Occipital lobe (tissue), 2 donors: Measurements from ENCODE around the gene CMIP. TPM values are rescaled to one million over a fixed set of nuclear protein-coding genes. Genes with fewer than 3 reads are reported as not detected.

Experiments used
- DNase-seq: peaks from one replicate; lab custom pipeline; 2025; lab: John Stamatoyannopoulos, UW
- total RNA-seq: library from RNA; depleted of rRNA; stranded (reverse); fragments of >200 nt; gene quantifications from one replicate; pipeline ENCODE4 v1.2.3, GENCODE V29; 2014

Gene CMIP
- total RNA-seq, 1 donor from 2014 or later = 22.9 TPM

DNA sequence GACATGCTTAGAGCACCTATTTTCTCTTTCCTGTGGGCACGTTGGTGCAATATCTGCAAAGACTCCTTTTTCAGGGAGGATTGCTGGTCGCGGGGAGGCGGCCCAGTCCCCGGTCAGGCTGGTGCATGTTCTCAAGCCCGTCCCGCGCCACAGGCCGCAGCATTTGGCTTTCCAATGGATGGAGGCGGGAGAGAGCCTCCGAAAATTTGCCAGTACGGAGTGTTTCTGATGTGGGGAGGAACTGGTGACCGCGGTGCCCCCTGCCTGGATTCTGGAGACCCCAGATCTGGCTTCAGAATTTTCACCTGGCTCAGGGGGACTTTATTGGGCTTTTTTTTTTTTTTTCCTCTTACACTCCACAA is 2.3 kb downstream of the CMIP start:
- peak; percentile 40 for DNase-seq

DNA sequence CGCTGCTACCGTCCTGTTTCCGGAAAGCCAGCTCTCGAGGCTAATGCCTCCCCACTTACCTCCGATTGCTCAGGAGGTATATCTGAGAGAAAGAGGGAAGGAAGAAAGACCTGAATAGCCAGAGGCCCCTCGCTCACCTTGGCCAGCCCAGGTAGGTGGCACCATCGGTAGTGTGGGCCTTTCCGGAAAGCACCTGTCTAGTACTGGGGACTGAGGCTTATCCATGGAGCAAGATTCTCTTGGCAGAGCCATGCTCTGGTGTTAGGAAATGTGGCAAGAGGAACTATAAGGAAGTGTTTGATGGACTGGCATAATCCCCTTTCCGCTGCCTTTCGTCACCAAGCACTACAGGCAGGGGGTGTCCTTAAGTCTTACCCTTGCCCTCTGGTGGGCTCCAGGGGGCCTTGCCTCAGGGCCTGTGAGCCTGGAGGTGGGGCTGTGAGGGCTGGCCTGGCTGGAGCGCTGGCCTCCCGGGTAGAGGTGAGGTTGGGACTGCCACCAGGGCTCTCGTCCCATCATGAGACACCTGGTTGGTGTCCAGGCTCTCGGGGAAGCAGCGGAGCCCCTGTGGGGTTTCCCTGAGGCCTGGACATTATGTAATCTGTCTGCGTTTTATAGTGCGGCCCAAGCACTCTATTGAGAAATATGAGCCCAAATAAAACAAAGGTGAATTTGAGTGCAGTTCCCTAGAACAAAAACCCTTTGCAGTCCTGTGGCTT is 2.9 kb downstream of the CMIP start:
- DNase-seq = no peak

DNA sequence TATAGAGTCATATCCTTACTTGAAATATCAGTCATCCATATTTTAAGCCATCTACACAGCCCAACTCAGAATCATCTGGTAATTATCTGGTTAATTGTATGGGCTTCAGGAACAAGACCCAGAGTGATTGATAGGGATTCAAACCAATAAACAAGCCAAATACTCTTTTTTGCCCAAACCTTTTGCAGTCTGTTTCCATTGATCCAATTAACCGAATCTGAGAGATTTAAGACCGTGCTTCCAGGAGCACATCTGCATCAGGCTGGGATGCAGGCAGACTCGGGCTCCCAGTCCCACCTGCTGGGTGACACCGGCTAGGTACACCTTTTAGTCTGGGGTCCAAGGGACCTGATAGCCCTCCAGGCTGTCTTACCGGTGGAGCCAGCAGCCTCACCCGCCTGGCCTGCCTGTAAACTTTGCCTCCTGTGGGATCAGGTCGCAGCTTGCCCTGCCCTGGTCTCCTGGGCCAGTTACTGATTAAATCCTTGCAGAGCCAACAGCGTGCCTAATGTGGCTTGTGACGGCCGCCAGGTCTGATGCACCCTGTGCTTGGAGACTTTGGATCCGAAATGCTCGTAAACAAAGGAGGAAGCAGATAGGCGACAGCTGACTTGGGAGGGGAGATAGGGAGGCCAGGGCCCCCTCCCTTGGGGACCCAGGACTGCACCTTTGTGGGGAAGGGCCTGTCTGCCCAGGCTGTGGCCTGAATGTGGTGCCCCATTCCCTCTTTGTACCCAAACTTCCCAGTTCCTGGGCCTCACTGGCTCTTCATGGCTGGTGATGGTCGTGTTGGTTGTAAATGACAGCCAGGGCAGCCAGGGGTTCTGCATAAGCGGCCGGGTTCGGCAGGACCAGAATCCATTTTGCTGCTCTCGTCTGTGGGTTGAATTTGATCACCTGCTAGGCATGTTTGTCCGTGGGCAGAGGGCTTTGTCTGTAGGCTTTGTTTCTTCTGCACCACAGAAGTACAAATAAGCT is 3.8 kb downstream of the CMIP start:
- DNase-seq = no peak

DNA sequence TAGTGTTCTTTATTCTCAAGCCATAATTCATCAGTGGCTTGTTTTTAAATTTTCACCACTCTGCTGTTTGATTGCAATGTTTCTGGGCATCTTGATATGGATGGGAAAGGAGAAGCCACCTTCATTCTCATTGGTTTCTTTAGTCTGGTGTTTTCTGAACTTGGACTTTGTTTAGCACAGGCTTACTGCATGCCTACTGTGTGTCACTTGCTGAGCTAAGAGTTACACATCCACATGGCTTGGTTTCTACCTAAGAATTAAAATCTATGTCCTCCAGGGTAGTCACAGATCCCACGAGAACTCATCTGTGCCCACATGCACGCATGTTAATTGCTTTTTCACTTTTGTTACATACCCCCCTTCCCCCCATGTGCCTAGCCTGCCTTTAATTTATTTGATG is 4.6 kb downstream of the CMIP start:
- DNase-seq = no peak

DNA sequence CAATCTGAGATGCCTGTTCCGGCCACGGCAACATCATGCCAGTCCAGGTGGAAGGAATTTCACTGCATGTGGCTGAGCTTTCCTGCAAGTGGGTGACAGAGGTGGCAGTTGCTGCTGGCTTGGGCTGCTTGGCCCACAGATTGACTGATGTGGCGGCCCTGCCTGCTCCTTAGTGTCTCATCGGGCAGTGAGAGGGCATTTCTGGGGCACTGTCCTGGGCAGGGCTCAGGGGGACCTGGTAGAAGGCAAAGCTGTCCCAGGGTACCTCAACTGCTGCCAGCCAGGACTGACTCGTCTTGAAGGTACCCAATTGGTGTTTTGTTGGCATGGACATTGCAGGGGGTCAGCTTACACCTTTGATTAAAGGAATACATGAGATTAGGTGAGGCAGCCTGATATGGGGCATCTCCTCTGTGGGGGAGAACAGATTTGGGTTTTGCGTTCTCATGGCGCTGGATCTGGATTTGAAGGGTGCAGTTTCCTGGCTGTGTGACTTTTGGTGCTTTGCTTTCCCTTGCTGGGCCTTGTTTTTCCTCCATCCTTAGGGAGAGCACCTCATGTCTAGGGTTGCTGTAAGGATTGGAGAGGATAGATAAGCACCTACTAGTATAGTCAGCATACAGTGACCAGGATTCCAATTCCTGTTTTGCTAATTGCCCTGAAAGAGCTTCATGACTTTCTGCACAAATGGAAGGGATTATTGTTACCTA is 5.4 kb downstream of the CMIP start:
- no peak for DNase-seq

DNA sequence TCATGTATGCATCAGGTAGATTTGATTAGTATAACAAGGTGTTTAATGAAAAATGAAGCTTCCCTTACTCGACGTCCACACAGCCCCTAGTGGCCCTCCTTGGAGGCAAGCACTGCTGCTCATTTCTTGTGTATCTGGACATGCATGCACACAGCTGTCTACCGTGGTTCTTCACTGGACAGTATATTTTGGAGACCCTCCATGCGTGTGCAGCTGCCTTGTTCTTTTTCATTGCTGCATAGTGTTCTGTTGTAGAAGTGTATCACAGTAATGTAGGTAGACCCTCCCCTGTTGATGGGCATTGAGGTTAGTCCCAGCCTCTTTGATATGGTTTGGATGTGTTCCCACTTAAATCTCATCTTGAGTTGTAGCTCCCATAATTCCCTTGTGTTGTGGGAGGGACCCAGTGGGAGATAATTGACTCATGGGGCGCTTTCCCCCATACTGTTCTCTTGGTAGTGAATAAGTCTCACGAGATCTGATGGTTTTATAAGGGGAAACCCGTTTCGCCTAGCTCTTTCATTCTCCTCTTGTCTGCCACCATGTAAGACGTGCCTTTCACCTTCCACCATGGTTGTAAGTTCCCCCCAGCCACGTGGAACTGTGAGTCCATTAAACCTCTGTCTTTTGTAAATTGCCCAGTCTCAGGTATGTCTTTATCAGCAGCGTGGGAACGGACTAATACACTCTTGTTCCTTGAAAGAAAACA is 6.3 kb downstream of the CMIP start:
- no peak for DNase-seq

DNA sequence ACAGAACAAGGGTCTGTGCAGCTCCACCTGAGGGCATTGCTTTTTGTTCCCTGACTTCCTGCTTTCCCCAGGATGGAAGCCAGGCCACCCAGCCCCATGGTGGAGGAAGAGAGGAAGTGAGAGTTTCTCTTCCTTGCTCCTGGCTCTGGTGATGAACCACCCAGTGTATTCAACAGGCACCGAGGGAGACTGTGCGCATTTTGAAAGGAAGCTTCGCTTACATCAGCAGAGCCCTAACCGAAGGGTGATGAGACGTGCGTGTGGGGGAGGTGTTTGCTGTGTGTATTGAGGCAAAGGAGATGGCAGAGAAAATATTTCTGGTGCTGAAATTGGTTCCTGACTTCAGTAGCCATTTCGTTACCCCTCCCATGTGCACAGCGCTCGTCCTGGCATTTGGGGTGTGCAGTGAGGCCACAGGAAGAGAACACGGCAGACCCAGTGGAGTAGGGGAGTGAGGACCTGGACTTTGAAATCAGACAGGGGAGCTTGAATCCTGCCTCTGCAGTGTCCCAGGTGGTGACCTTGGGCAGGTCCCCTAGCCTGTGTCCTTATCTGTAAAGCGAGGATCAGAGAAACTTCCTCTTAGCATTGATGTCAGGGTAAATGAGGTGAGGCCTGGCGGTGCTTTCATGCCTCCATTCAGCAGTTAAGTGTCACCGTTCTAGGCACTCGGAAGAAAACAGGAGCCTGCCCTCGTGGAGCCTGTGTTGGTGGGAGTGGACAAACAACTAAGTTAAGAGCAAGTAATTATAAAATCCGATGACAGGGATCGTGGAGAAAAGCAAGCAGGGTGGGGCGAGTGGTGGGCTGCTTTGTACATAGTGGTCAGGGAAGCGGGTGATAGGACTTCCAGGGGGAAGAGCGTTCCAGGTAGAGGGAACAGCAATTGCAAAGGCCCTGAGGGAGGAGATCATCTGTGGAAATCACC is 7.4 kb downstream of the CMIP start:
- DNase-seq = no peak

DNA sequence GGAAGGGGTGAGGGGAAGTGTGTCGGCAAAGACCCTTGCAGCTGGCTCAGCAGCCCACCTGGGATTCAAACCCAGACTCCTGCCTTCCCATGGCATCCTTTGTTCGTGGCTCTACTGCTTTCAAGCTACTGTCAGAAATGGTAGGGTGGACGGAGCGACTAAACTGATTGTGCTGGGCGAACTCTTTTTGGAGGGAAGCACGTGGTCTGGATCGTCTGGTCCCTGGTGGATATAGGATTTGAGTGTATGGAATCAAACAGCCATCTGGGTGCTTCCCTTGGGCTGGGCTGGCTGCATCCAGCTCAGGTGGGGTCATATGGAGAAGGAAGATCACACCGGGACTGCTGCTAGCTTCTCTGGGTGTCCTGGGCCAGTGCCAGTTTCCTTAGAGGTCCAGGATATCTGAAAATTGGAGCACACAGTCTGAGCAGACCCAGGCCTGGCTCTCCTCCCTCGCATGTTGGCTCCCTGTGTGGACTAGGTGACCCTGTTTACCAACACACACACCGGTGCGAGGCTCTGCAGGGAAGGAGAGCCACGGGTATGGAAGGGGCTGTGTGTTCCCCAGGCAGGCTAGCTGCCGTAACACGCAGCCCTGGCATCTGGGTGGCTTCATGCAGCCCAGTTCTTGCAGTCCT is 8.6 kb downstream of the CMIP start:
- no peak for DNase-seq

DNA sequence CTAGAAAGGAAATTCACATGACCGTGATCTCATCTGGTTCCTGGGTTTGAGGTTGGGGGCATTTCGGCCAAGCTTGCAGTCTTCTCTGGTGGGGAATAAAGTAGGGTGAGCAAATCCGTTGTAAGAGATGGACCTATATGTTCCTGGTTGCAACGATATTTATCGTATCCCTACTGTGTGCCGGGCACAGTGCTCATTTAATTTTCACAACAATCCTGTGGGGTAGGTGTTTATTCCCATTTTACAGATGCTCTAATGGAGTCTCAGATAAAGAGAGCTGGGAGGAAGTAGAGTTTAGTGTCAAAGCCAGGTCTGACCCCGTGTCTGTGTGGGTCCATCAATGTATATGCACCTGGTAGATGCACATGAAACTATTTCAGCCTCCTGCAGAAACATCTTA is 9.4 kb downstream of the CMIP start:
- no peak for DNase-seq

DNA sequence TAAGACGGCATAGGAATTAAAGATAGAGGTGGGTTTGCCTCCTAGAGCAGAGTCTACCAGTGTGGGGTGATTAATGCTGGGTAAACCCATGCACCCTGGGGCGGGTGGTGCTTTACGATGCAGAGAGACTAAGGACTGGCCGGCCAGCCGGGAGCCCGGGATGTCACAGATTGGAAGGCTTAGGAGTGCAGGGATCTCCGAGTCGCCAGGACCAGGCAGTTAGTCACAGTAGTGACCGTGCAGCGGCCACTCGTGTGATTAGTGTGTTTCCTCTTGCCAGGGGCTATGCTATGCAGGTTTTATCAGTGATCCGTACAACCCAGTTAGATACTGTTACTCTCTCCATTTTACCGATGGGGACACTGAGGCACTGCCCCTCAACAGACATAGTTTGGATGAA is 10.4 kb downstream of the CMIP start:
- DNase-seq = no peak

DNA sequence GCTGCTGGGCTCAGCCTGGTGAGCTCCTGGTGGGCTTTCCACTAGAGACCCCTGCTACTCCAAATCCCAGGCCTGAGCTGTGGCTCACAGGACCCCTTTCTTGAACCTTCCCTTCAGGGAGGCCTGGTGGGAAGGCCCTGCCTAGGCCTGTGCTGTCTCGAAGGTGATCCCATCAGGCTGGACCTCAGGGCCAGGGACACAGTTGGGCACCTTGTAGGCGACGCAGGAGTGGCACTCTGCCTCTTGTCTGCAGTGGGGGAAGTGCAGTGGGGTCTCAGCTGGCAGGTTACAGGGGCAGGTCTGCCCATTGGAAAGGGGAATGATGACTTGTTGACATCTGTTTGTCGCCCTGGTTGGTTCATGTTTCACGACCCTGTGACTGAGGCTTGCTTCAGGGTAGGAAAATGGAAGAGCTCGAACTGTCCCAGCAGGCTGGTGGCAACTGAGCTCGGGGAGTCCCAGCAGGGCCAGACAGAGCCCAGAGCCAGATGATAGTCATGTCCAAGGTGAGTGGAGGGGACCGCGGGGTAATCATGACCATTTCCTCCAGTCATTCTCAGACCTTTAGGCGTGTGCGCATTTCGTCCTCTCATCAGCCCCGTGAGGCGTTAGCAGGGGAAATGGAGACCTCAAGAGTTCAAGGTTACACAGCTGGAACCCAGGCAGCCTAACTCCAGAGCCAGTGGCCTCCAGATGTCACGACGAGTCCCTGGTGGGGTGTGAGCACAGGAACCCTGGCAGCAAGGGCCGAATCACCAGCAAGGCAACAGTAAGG is 11.3 kb downstream of the CMIP start:
- no peak for DNase-seq

DNA sequence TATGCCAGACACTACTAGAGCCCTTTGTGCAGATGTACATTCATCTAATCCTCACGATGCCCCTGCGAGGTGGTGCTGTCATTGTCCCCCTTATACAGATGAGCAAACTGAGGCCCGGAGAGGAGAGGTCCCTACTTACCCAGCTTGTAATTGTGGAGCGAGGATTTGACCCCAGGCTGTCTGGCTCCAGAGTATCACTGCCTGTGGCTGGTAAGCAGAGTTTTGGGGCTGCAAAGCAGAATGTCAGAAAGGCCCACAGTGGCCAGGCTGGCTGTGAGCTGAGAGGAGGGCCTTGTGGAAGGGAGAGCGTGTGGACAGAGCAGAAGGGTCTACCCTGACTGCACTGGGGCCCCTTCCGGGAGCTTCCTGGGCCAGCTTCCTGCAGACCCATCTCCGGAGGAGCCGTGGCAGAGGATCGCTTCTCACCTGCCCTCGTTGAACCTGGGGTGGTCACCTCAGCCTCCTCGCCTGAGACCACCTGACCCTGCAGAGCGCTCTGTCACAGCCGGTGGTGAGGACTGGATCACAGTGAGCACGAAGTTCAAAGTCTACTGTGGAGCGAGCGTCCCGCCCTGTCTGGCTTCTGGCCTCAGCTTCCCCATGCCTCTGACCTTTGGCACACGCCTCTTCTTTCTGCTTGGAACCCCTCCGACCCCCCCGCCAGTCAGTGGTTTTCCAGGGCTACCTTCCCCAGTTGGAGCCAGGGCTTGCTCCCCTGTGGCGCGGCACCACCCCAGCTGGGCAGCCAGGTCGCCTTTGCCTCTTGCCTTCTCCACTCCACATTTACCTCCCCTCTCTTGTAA is 12.1 kb downstream of the CMIP start:
- DNase-seq = no peak

DNA sequence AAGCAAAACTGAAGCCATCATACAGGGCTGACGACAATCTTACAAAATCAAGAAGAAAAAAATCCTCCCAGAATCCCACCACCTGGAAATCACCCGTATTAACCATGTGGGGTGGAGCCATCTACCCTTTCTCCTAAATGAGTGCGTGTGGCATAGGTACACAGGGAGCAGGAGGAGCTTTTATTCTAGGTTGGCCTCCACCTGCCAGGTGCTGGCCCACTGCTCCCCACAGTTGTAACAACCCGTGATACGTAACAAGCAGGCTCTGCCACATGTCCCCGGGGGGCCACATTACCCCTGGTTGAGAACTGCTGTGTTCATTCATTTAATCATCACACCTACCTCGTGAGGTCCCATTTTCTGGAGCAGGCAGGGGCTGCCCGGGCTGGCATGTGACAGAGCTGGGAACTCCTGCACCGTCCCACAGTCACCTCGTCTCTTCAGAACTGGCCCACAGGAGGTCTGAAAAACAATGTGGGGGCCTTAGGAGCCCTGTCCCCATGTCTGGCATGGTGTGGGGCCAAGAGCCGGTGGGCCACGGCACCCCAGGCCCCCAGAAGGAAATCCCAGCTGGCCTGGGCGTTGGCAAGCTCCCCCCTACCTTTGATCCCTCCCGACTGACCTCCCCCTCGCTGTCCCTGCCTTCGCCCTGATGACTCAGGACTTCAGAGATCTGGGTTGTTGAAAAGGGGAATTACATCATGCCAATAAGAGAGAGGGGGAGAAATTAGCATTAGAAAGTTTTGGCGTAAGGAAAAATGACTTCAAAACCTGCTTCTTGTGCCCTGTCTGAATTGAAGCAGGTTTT is 12.9 kb downstream of the CMIP start:
- no peak for DNase-seq

DNA sequence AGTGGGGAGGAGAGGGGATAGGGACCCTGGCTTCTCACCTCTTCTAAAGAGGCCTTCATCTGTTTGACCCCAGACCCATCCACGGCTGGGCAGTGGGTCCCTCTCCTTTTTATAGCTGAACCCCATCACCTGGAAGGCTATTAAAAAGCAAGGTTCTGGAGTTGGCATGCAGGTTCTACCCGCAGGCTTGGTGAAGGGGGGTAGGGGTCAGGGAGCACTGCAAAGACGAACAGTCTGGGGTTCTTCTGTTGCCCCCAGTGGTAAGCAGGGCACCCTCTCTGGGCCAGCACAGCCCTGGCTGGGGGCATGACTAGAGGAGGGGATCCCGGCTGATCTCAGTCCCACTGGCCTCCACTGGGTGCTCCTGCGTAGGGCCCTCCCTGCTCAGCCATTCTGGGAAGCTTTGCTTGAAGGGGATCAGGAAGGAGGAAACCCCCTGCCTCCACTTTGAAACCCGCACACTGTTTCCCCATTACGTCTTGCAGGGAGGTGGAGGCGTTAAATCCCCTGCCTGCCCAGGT is 13.6 kb downstream of the CMIP start:
- DNase-seq = no peak

DNA sequence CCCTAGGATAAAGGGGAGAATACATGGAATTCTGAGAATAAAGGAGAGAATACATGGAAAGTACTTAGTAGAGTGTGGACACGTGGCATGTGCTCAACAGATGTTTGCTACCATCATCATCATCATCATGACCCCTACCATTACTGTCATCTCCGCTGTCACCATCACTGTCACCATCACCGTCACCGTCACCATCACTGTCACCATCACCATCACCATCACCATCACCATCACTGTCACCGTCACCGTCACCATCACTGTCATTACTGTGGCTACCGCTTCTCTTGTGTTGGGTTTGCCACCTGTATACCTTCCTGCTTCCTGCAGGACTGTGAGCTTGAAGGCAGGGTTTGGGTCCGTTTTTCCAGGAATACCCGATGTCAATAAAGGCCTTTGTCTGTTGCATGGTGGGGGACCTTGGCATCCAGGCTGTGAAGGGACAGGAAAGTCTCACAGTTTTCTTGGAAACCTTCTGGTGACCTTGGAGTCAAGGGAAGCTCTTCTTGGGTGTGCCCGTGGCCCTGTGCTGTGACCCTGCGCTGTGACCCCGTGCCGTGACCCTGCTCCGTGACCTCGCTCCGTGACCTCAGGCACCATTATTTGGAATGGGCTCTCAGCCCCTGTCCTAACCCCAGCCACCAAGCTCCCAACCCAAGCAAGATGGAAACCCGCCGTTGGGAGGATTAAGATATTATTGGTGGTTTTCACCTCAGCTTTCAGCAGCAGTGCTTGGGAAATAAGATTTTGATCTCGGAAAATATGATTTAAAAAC is 14.4 kb downstream of the CMIP start:
- DNase-seq = no peak

DNA sequence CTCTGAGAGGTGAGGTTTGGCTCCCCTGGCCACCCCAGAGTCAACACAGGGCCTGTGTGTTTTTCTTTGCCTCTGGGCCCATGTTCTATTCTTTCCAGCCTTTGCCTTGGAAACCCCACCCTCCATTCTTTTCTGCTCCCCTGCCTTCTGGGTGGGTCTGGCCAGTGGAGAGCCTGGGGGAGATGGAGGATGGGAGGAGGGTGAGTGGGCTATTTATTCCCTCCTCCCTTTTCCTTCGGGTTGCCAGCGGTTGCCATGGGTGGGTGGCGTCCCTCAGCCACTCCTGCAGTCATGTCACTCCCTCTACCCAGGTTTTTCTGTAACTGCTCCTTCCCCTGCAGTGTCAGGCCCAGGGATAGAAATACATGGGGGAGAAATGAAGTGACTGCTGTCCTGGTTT is 15.5 kb downstream of the CMIP start:
- DNase-seq = no peak
